Muscle of leg (tissue), 11 donors: ENCODE data around the gene CTIF. TPM values are rescaled to one million over a fixed set of nuclear protein-coding genes. Genes with fewer than 3 reads are reported as not detected.

Experiments
- DNase-seq: peaks from one replicate; pipeline ENCODE4 v3.0.0; 2013
- H3K27ac ChIP-seq: one replicate; pipeline ENCODE4 v1.5.1; 2013; ENCODE audit warnings: mild to moderate bottlenecking, low read length, control low read depth
- H3K27me3 ChIP-seq: one replicate; pipeline ENCODE4 v1.6.1; 2013; ENCODE audit warnings: low read length; ENCODE audit not compliant: control insufficient read depth, insufficient read depth
- H3K36me3 ChIP-seq: one replicate; pipeline ENCODE4 v1.6.1; 2013; ENCODE audit warnings: low read length; ENCODE audit not compliant: control insufficient read depth, insufficient read depth
- H3K4me1 ChIP-seq: one replicate; pipeline ENCODE4 v1.6.1; 2013; ENCODE audit warnings: low read length; ENCODE audit not compliant: control insufficient read depth, insufficient read depth
- H3K4me3 ChIP-seq: one replicate; pipeline ENCODE4 v1.5.1; 2013; ENCODE audit warnings: low read length, control low read depth
- H3K9me3 ChIP-seq: replicated peaks from 2 replicates; pipeline ENCODE4 v1.6.1; 2013; ENCODE audit warnings: low read depth, low read length; ENCODE audit not compliant: control insufficient read depth
- WGBS: methylation state at CpG from one replicate; pipeline ENCODE4 v1.1.5; 2013; ENCODE audit warnings: missing lambda C conversion rate; ENCODE audit not compliant: insufficient coverage; 5-methylcytosine and 5-hydroxymethylcytosine counted together
- polyA plus RNA-seq, 8 donors: library from polyadenylated mRNA; unstranded; fragments of 120-200 nt; gene quantifications; one replicate each; pipeline versions ENCODE4 v1.2.1 to v1.2.3, GENCODE V29; 2013; ENCODE audit warnings: inconsistent platforms in 1 of 8, low replicate concordance in 1 of 8; ENCODE audit not compliant: insufficient read length in 8 of 8, insufficient read depth in 1 of 8
- total RNA-seq: library from RNA; stranded (reverse); fragments of 120-200 nt; gene quantifications from one replicate; pipeline ENCODE4 v1.2.4, GENCODE V29; 2013

CTIF gene
- total and polyA plus RNA-seq, 9 donors, result 16.3 to 46.8 (median 32.5) TPM

GRCh38 chr18:48754559-48754958, 215.7 kb downstream of the CTIF start:
- Histone ChIP-seq H3K4me3 (no peak overlapping the region), H3K9me3 (no peaks in the 10 kb centered on the region), H3K36me3 (peaks cover 22% of the 10 kb centered on the region), H3K4me1 (peaks cover 35% of the 10 kb centered on the region), H3K27me3 (no peaks in the 10 kb centered on the region), H3K27ac (no peak overlapping the region)
- 82% methylated on average over 5 of the region's 5 CpGs for WGBS
- no peak for DNase-seq

DNA sequence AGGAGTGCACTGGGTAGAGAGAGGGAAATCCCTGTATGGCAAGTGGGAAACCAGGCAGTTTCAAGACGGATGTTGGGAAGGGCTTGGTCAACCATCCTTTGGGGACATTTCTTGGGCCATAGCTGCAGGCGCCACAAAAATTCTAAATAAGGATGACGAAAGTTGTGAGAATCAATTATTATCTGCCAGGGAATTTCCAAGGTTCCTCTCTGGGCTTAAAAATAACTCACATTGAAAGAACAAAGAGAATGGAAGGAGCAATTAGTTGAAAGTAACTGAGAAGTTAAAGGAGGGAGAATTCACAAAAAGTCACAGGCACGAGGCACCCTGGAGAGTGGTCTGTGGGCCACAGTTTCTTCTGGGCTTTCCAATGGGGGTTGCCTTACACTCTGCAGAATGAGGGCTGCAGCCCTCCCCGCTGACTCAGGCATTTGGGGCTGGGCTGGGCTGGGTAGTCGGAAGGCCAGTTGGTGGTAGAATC, 216.2 kb downstream of the CTIF start:
- Histone ChIP-seq H3K9me3 (no peaks in the 10 kb centered on the region), H3K27ac (no peak overlapping the region), H3K27me3 (no peaks in the 10 kb centered on the region), H3K36me3 (peaks cover 22% of the 10 kb centered on the region), H3K4me1 (peaks cover 31% of the 10 kb centered on the region), H3K4me3 (no peak overlapping the region)
- DNase-seq, result no peak
- WGBS, result 93% methylated on average over 4 of the region's 6 CpGs

DNA sequence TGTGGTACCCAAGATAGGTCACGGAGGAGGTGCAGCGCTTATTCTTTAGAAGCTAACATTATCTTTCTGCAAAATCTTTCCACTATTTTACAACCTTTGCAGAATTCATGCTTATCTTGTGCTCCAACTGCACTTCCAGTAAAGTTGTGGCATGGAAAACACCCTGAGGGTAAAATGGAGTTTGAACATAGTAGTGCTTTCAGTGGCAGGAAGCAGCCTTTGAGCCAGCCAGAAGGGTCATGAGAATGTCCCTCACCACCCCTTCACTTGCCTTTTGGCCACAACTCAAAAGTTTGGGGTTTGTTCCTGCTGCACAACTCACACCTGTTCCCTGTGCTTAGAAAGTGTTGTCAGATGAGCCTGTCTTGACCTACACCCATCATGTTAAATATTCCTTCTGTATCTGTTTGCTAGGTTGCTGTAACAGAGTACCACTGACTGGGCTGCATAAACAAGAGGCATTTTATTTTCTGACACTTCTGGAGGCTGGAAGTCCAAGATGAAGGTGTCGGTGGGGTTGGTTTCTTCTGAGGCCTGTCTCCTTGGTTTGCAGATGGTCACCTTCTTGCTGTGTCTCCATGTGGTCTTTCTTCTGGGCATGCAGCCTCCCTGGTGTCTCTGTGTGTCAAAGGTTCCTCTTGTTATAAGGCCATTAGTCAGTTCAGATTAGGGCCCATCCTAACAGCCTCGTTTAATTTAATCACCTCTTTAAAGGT, 217.8 kb downstream of the CTIF start:
- Histone ChIP-seq H3K27ac (no peak overlapping the region), H3K4me3 (no peak overlapping the region), H3K36me3 (peaks cover 26% of the 10 kb centered on the region), H3K9me3 (no peaks in the 10 kb centered on the region), H3K27me3 (no peaks in the 10 kb centered on the region), H3K4me1 (peaks cover 24% of the 10 kb centered on the region)
- DNase-seq, result no peak
- 75% methylated on average over 1 of the region's 4 CpGs for WGBS

DNA sequence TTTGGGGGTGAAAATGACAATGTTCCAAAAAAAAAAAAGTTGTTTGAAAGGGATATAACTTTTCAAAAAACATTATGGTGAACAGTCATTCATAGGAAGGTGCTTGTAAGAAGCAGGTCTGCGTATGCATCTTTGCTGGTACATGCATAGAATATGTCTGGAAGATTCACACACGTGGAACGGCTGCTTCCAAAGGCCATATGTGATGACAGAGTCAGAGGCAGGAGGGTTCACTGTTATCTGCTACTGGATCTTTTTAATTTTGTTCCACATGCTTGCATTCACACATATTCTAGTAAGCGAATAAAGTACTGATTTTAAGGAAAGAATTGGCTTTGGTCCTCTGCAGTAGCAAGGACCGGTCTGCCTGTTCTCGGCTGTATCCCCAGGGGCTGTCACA, 218.5 kb downstream of the CTIF start:
- no peak overlapping the region for H3K27ac ChIP-seq
- peaks cover 30% of the 10 kb centered on the region for H3K4me1 ChIP-seq
- DNase-seq, result no peak
- H3K27me3 ChIP-seq, result no peaks in the 10 kb centered on the region
- 100% methylated on average over 1 of the region's 6 CpGs for WGBS
- H3K4me3 ChIP-seq, result no peak overlapping the region
- H3K36me3 ChIP-seq, result peaks cover 27% of the 10 kb centered on the region
- H3K9me3 ChIP-seq, result no peaks in the 10 kb centered on the region

GRCh38 chr18:48757906-48758305, 219.1 kb downstream of the CTIF start:
- H3K27me3 ChIP-seq, result no peaks in the 10 kb centered on the region
- no peak overlapping the region for H3K4me3 ChIP-seq
- WGBS, result 91% methylated on average over 13 of the region's 13 CpGs
- DNase-seq, result no peak
- H3K4me1 ChIP-seq, result peaks cover 30% of the 10 kb centered on the region
- peaks cover 27% of the 10 kb centered on the region for H3K36me3 ChIP-seq
- no peak overlapping the region for H3K27ac ChIP-seq
- no peaks in the 10 kb centered on the region for H3K9me3 ChIP-seq

DNA sequence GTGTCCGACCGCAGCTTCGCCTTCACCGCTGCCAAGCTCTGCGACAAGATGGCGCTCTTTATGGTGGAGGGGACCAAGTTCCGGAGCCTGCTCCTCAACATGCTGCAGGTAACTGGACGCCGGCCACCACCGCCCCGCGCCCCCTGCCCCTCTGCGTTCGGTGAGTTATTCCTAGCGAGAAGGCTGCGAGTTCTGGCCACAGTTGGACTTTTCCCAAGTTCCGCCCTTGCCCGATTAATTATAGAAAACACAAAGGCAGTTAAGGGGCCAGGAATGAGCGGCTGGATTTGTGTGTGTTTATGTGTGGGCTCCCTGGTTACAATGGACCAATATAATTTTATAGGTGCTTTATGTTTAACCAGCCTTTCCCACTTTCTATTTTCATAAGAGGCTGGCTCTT, 222.8 kb downstream of the CTIF start:
- DNase-seq, result no peak
- 98% methylated on average over 14 of the region's 19 CpGs for WGBS
- Histone ChIP-seq H3K4me1 (peaks cover 45% of the 10 kb centered on the region), H3K36me3 (peaks cover 39% of the 10 kb centered on the region), H3K4me3 (no peak overlapping the region), H3K27me3 (no peaks in the 10 kb centered on the region), H3K9me3 (no peaks in the 10 kb centered on the region), H3K27ac (no peak overlapping the region)

DNA sequence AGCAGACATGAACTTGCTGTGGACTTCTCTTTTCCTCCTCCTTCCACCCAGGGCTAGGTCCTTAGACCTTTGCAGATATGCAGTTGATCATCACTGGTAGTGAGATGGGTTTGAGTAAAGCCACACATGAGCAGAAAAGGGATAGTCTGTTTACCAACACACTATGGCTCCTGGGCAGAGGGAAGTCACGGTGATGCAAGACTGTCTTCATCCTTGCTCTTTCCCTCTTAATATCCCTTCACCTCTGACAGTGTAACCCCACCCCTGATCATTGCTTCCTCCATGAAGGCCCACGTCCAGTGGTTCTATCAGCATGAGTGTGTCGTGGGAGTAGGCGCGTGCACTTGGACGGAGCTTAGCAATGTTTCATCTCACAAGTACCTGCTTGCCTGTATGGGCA, 223.2 kb downstream of the CTIF start:
- Histone ChIP-seq H3K9me3 (no peaks in the 10 kb centered on the region), H3K36me3 (peaks cover 39% of the 10 kb centered on the region), H3K27me3 (no peaks in the 10 kb centered on the region), H3K4me3 (no peak overlapping the region), H3K27ac (no peak overlapping the region), H3K4me1 (peaks cover 50% of the 10 kb centered on the region)
- no peak for DNase-seq
- WGBS, result 100% methylated on average over 5 of the region's 6 CpGs

DNA sequence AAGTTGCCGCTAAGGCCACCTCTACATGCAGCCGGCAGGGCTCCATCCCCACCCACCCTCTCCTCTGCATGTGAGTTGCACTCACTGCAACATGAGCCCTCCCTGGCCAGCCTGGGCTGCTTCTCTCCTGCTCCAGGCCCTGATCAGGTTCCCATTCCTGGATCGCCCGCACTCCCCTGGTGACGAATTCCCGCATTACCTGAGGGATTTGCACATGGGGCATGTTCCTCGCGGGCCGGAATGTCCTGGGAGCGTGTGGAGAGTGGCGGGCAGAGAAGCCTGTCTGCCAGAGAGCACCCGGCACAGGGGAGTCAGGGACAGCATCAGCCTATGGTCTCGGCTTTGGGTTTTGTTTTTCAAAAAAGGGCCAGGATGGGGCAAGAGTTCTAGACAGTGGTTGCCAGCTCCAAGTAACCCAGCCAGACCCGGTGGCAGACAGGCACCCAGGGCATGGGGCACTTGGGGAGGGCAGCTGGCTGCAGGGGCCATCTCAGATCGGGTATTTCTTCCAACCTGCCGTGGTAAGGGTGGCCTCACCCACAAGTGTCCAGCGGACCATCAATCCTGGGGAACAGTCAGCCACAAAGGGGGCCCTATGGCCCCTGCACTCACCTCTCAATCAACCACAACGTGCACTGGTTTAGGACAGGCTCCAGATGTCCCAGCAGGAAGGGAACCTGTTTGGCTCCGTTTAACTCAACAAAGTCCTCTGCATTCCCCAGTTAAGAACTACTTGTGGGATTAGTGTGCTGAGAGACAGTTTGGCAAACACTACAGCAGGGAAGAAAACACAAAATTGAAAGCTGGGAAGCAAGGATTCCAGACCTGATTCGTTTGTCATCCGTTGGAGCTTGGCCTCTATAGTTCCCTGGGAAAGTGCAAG, 224.2 kb downstream of the CTIF start:
- peaks cover 35% of the 10 kb centered on the region for H3K36me3 ChIP-seq
- no peak overlapping the region for H3K4me3 ChIP-seq
- no peak for DNase-seq
- H3K27me3 ChIP-seq, result no peaks in the 10 kb centered on the region
- H3K4me1 ChIP-seq, result peaks cover 59% of the 10 kb centered on the region
- H3K27ac ChIP-seq, result peak overlapping the region; percentile 57
- no peaks in the 10 kb centered on the region for H3K9me3 ChIP-seq
- WGBS, result 71% methylated on average over 17 of the region's 21 CpGs

DNA sequence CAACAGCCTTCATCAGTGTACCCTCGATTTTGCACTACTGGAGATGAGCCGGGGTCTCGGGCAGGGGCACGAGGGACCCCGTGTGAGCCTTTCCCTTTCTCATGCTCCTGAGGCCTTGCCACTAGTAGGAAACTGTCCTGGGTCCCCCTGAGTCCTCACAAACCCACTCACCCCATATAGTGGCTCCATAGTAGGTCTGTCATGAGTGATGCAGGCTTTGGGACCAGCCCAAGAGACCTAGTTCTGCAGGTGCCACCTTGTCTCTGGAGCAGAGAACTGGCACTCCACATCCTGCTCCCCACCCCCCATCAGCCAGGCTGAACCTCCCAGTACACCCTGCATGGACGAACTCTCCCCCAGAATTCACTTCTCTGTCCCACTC, 224.9 kb downstream of the CTIF start:
- H3K27me3 ChIP-seq, result no peaks in the 10 kb centered on the region
- peaks cover 65% of the 10 kb centered on the region for H3K4me1 ChIP-seq
- no peak overlapping the region for H3K27ac ChIP-seq
- H3K9me3 ChIP-seq, result no peaks in the 10 kb centered on the region
- peaks cover 28% of the 10 kb centered on the region for H3K36me3 ChIP-seq
- no peak for DNase-seq
- no peak overlapping the region for H3K4me3 ChIP-seq
- 75% methylated on average over 5 of the region's 6 CpGs for WGBS

DNA sequence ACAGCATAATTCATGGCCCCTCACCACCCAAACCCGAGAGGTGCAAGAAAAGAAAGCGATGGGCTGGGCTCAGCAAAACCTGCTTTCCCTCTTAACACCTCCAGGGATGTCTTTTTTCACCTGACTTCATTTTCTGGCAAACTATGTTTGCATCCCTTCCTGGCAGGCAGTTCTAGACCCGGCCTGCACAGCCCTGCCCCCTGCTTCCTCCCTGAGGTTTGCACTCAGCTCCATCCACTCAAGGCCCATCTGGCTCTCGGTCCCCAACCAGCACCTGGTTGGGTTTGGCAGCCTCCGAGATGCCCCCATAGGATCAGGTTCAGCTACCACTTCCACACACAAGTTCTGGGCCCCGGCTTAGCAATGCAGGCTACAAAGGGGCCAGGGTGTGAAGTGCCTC, 226.2 kb downstream of the CTIF start:
- H3K36me3 ChIP-seq, result peaks cover 23% of the 10 kb centered on the region
- H3K27me3 ChIP-seq, result no peaks in the 10 kb centered on the region
- no peak overlapping the region for H3K27ac ChIP-seq
- 56% methylated on average over 4 of the region's 6 CpGs for WGBS
- no peak overlapping the region for H3K4me3 ChIP-seq
- peaks cover 79% of the 10 kb centered on the region for H3K4me1 ChIP-seq
- no peaks in the 10 kb centered on the region for H3K9me3 ChIP-seq
- no peak for DNase-seq
